ENCODE data around the gene GRIA1. TPM values are rescaled to one million over a fixed set of nuclear protein-coding genes. Genes with fewer than 3 reads are reported as not detected.

GRIA1 gene
- total RNA-seq, 1 experiment from 2014 or later, result not detected

GRCh38 chr5:153678617-153679329 is 188.3 kb downstream of the GRIA1 start:
- CTCF ChIA-PET, result no interaction called here
- ATAC-seq (no peak), DNase-seq (ENCODE audit: low read depth, low spot score) (no peak)
- in situ Hi-C loops (cut with HindIII; ENCODE audit: low pct_unique_long_range_greater_than_20kb, low sequenced_read_pairs) (no loop called here), intact Hi-C loops (cut with micrococcal nuclease; ENCODE audit: unreplicated experiment) (no loop called here)
- H3K4me3 ChIP-seq (ENCODE audit: low read depth in 2 of 2, low read length in 2 of 2), result no peak overlapping the region
- H3K9me3 ChIP-seq (ENCODE audit: control insufficient read depth, insufficient read depth, low read depth, low read length), result no peaks in the 10 kb centered on the region
- no TSS peak for BruUV-seq (replicated peaks)
- TF ChIP-seq TCF7L2 (IDR thresholded peaks at IDR 0.05; ENCODE audit: low read depth, low read length) (no peak), CTCF (IDR thresholded peaks at IDR 0.05) (no peak), POLR2AphosphoS5 (IDR thresholded peaks at IDR 0.05; ENCODE audit: low read depth, low read length) (no peak), REST (IDR thresholded peaks at IDR 0.05; ENCODE audit: insufficient read depth in 1 of 2, low read depth in 2 of 2, low read length in 1 of 2) (no peak), SIN3A (IDR thresholded peaks at IDR 0.05; ENCODE audit: borderline replicate concordance, insufficient read depth, low read depth, low read length) (no peak)
- H3K27ac ChIP-seq (ENCODE audit: low read length), result no peak overlapping the region
- H3K4me1 ChIP-seq (ENCODE audit: control insufficient read depth, insufficient read depth, low read length), result no peaks in the 10 kb centered on the region
- no peaks in the 10 kb centered on the region for H3K27me3 ChIP-seq (ENCODE audit: control insufficient read depth, insufficient read depth, low read length)
- no peaks in the 10 kb centered on the region for H3K36me3 ChIP-seq (ENCODE audit: control insufficient read depth, insufficient read depth, low read length)
- POLR2A ChIA-PET, result no interaction called here

- TF ChIP-seq CTCF (IDR thresholded peaks at IDR 0.05) (no peak), REST (IDR thresholded peaks at IDR 0.05; ENCODE audit: insufficient read depth in 1 of 2, low read depth in 2 of 2, low read length in 1 of 2) (no peak), POLR2AphosphoS5 (IDR thresholded peaks at IDR 0.05; ENCODE audit: low read depth, low read length) (no peak), SIN3A (IDR thresholded peaks at IDR 0.05; ENCODE audit: borderline replicate concordance, insufficient read depth, low read depth, low read length) (no peak), TCF7L2 (IDR thresholded peaks at IDR 0.05; ENCODE audit: low read depth, low read length) (no peak)
- no peaks in the 10 kb centered on the region for H3K9me3 ChIP-seq (ENCODE audit: control insufficient read depth, insufficient read depth, low read depth, low read length)
- intact Hi-C loops (cut with micrococcal nuclease; ENCODE audit: unreplicated experiment) (no loop called here), in situ Hi-C loops (cut with HindIII; ENCODE audit: low pct_unique_long_range_greater_than_20kb, low sequenced_read_pairs) (no loop called here)
- POLR2A ChIA-PET, result no interaction called here
- DNase-seq (ENCODE audit: low read depth, low spot score) (no peak), ATAC-seq (no peak)
- no peaks in the 10 kb centered on the region; the same call in 1 of the 2 replicates for H3K27me3 ChIP-seq (ENCODE audit: control insufficient read depth, insufficient read depth, low read length)
- BruUV-seq (replicated peaks), result no TSS peak
- CTCF ChIA-PET, result no interaction called here
- H3K36me3 ChIP-seq (ENCODE audit: control insufficient read depth, insufficient read depth, low read length), result no peaks in the 10 kb centered on the region
- H3K4me1 ChIP-seq (ENCODE audit: control insufficient read depth, insufficient read depth, low read length), result no peaks in the 10 kb centered on the region
- no peak overlapping the region for H3K4me3 ChIP-seq (ENCODE audit: low read depth in 2 of 2, low read length in 2 of 2)
- no peak overlapping the region for H3K27ac ChIP-seq (ENCODE audit: low read length)
Measured at GRCh38 chr5:153690236-153690635, 199.8 kb downstream of the GRIA1 start.
